ENCODE measurements around the gene CATSPERZ.
A peak's percentile ranks its signal among the peaks of the same experiment; 100 is the strongest.

The CATSPERZ gene

GRCh38 chr11:64337538-64338249 lies 37.5 kb downstream of the CATSPERZ start:
- no peak for TF ChIP-seq CTCF (IDR thresholded peaks at IDR 0.05; ENCODE audit: low read length, missing control alignments)
- peak; percentile 22 for DNase-seq (ENCODE audit: low read depth)
- no peak overlapping the region for H3K4me3 ChIP-seq (replicated peaks; ENCODE audit: low read depth, low read length)

GRCh38 chr11:64338716-64339115 lies 38.6 kb downstream of the CATSPERZ start:
- TF ChIP-seq CTCF (IDR thresholded peaks at IDR 0.05; ENCODE audit: low read length, missing control alignments) = no peak
- H3K4me3 ChIP-seq (replicated peaks; ENCODE audit: low read depth, low read length) = no peak overlapping the region
- no peak for DNase-seq (ENCODE audit: low read depth)

GRCh38 chr11:64339286-64339685 lies 39.1 kb downstream of the CATSPERZ start:
- TF ChIP-seq CTCF (IDR thresholded peaks at IDR 0.05; ENCODE audit: low read length, missing control alignments) = no peak
- H3K4me3 ChIP-seq (replicated peaks; ENCODE audit: low read depth, low read length) = no peak overlapping the region
- no peak for DNase-seq (ENCODE audit: low read depth)

GRCh38 chr11:64339754-64340408 lies 39.7 kb downstream of the CATSPERZ start, which contains the start of gene CCDC88B:
Gene CCDC88B (plus strand): TSS chr11:64340204. CDS start chr11:64340267, 63 bp downstream.
- H3K4me3 ChIP-seq (replicated peaks; ENCODE audit: low read depth, low read length) = no peak within 1 kb of the TSS
- TF ChIP-seq CTCF (IDR thresholded peaks at IDR 0.05; ENCODE audit: low read length, missing control alignments) = no peak
- no peak for DNase-seq (ENCODE audit: low read depth)

GRCh38 chr11:64340671-64341335 lies 40.6 kb downstream of the CATSPERZ start:
- H3K4me3 ChIP-seq (replicated peaks; ENCODE audit: low read depth, low read length) = no peak overlapping the region
- DNase-seq (ENCODE audit: low read depth) = no peak
- no peak for TF ChIP-seq CTCF (IDR thresholded peaks at IDR 0.05; ENCODE audit: low read length, missing control alignments)

GRCh38 chr11:64341429-64341828 lies 41.3 kb downstream of the CATSPERZ start:
- no peak for TF ChIP-seq CTCF (IDR thresholded peaks at IDR 0.05; ENCODE audit: low read length, missing control alignments)
- no peak for DNase-seq (ENCODE audit: low read depth)
- H3K4me3 ChIP-seq (replicated peaks; ENCODE audit: low read depth, low read length) = no peak overlapping the region

Measured in fibroblast of pulmonary artery (primary cell).